Esophagus muscularis mucosa (tissue), 4 donors: Measurements from ENCODE around the gene PAQR5.

Experiments
- CTCF ChIP-seq, 3 experiments: fragments of 200-600 bp in 2 of 3; fragments of 450-650 bp in 1 of 3; sonication (generic) in 2 of 3; IDR thresholded peaks; one replicate each; pipeline ENCODE4 v1.5.1; 2017 to 2019; ENCODE audit warnings: antibody characterized with exemption in 3 of 3, mild to moderate bottlenecking in 2 of 3, moderate library complexity in 1 of 3
- EP300 ChIP-seq: sonication (generic); formaldehyde crosslinking; IDR thresholded peaks from one replicate; pipeline ENCODE4 v1.6.1; 2017; ENCODE audit warnings: antibody characterized with exemption
- POLR2A ChIP-seq: fragments of 450-650 bp; IDR thresholded peaks from one replicate; pipeline ENCODE4 v1.6.1; 2017; ENCODE audit warnings: antibody characterized with exemption, moderate library complexity, mild to moderate bottlenecking, low read depth

DNA sequence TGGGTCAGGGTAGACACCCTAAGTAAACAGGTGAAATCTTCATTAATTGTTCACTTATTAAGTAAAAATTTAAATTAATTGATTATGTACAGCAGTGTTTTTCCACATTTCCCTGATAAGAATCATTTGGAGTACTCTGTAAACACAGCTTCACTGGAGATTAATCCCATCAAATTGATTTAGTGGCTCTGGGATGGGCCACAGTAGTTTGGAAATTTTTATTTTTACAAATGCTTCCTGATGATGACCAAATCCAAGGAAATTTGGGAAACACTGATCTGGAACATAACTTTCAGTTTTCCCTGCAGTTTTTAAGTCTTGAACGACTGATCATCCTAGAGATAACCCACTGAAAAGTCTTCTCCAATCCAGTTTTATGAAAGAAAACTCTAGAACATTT lies 135.1 kb downstream of the PAQR5 start:
- TF ChIP-seq EP300: no peak
- no peak for TF ChIP-seq POLR2A
- no peak for TF ChIP-seq CTCF (IDR thresholded peaks at IDR 0.05)
